NCI-H1930 (cell line): ENCODE data around the gene DAP.

Experiments
- DNase-seq, 2 experiments: peaks; one replicate each; lab custom pipeline; 2025; lab: John Stamatoyannopoulos, UW

The DAP gene

GRCh38 chr5:10709933-10710332 lies 51.1 kb downstream of the DAP start:
- DNase-seq = no peak

GRCh38 chr5:10709409-10709808 lies 51.6 kb downstream of the DAP start:
- no peak for DNase-seq

GRCh38 chr5:10708189-10708944 lies 52.7 kb downstream of the DAP start:
- no peak for DNase-seq

- DNase-seq = no peak
Observed at GRCh38 chr5:10707198-10708142, 53.6 kb downstream of the DAP start.

GRCh38 chr5:10706326-10706725 lies 54.7 kb downstream of the DAP start:
- no peak for DNase-seq

DNA sequence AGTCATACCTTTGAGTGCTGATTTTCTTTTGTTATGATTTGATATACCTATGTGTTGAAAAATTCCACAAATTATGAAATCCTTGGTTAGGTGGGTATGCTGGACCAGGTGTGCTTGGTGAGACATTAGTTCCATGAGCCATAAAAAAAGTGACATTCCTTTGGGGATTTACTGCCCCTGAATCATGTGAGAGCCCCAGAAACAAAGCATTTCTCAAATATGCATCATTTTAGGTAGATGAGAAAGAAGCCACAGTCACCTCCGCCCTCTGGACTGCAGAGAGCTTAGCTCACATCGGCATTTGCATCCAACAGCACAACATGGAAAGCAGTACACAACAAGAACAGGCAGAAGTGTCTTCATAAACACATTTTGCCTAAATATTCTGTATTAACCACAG lies 55.3 kb downstream of the DAP start:
- DNase-seq = no peak

DNA sequence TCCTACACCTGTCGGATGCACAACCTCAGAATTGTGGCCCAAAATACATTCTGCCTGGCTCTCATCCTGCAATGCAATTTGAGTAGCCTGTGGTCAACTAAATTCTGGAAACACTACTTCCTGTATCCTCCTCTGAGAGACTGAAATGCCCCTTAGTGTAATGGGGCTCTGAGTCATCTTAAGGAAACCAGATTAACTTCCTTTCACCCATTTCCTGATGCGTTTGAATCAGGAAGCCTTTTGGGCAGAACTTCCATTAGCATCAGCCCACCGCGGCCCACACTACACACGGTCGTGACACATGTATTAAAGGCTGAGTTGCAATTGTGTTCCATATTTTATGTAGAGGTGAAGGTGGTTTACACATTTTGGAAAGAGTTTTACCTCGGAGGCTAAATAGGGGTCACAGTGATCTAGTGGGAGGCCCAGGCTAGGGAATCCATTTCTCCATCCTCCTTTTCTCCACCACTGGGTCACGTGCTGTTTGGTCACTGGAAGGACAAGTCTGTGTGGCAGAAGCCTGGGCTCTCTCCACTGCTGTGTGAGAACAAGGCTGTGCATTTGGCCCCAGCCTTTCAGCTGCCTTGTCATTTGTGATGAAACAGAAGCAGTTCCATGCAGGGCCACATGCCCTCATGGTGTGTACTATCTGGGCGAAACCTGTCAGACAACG lies 55.9 kb downstream of the DAP start:
- no peak for DNase-seq

- no peak for DNase-seq
Observed at GRCh38 chr5:10703676-10704075, 57.4 kb downstream of the DAP start.

- DNase-seq = no peak
Observed at GRCh38 chr5:10702911-10703491, 58.0 kb downstream of the DAP start.

GRCh38 chr5:10702040-10702629 lies 58.9 kb downstream of the DAP start:
- no peak for DNase-seq

- DNase-seq = peak in 1 of 2 experiments; percentile 28
Observed at GRCh38 chr5:10701567-10702039, 59.4 kb downstream of the DAP start.

DNA sequence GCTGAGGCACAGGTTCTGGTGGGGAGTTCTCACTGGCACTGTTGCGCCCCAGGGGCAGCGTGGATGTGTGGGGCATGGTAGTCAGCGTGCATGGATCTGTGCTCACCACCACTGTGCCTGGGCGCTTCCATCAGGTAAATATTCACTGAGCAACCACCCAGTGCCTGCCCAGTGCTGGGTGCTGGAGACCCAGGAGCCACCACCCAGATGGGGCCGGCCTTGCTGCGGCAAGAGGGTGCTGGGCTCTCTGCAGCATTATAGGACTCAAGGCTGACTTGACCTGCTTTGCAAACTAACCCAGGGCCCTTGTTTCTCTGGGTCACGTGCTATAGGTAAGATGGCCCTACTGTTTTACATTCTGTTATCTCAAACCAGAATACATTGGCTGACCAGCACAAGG lies 60.5 kb downstream of the DAP start:
- no peak for DNase-seq

GRCh38 chr5:10699987-10700386 lies 61.0 kb downstream of the DAP start:
- no peak for DNase-seq

- no peak for DNase-seq
Observed at GRCh38 chr5:10699281-10699874, 61.7 kb downstream of the DAP start.

DNA sequence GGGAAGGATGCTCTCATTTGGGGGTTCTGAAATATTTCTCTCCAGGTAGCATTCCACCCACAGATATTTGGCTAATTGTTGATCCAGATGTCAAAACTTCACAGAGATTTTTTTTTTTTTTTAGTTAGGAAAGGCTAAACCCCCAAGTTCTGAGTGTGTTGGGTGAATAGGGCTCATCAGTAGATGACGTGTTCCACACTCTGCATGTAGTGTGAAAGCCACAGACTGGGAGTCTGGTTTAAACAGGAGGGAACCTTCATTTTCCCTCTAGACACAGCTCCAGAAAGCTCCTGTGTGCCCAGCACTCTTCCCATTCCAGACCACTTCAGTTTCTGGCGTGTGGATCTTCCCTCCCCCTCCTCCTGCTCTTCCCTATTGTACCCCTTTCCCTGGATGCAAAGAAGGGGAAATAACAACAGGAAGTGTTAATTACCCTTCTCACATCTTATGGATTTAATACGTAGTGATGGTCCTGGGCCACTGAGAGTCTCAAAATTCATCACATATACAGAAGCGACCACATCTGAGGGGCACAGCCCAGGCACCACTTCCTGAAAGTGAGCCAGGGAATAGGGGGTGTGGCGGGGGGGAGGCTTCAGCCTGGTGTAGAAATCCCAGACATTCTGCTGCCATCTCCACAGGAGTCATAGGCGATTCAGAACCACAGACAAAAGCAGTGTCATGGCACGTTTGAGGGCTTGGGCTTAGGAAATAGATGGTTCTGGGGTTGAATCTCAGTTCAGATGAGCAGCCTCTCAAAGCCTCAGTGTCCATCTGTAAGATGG lies 65.1 kb downstream of the DAP start:
- no peak for DNase-seq

- peak; percentile 38 to 66 for DNase-seq
Observed at GRCh38 chr5:10695055-10695649, 65.9 kb downstream of the DAP start.

- no peak for DNase-seq
Observed at GRCh38 chr5:10691826-10692785, 68.9 kb downstream of the DAP start.
